PC-9 (cell line): Measurements from ENCODE around the gene ATP8A1. TPM values are rescaled to one million over a fixed set of nuclear protein-coding genes. Genes with fewer than 3 reads are reported as not detected.

Source experiments
- BruUV-seq: library from RNA; stranded (reverse); fragments of 400-500 nt; replicated peaks from 2 replicates; lab custom pipeline; 2021; lab: Mats Ljungman, UMichigan
- CTCF ChIA-PET: fragments of 300-600 bp; sonication (Branson Sonifier 250); formaldehyde crosslinking; loops from one replicate; lab custom pipeline; 2022; ENCODE audit warnings: antibody characterized with exemption; lab: Charles Lee
- POLR2A ChIA-PET: fragments of 300-600 bp; sonication (Branson Sonifier 250); formaldehyde crosslinking; loops from one replicate; lab custom pipeline; 2022; ENCODE audit warnings: antibody characterized with exemption; ENCODE audit not compliant: unreplicated experiment; lab: Charles Lee
- DNase-seq, 2 experiments: peaks; one replicate each; pipeline versions ENCODE4 v3.0.0 to v3.0.0-alpha.2; 2015 to 2022; ENCODE audit warnings: mixed read lengths in 1 of 2
- H2AFZ ChIP-seq: fragments of 200-600 bp; sonication (generic); 2 replicates; pipeline ENCODE4 v1.8.1; 2017; ENCODE audit warnings: antibody characterized with exemption
- H3F3A ChIP-seq: fragments of 200-600 bp; sonication (generic); 2 replicates; pipeline ENCODE4 v1.8.1; 2017; ENCODE audit warnings: antibody characterized with exemption, mild to moderate bottlenecking, low read depth; ENCODE audit not compliant: insufficient read depth
- H3K27ac ChIP-seq: fragments of 200-600 bp; sonication (generic); 2 replicates; pipeline ENCODE4 v1.6.1; 2016; ENCODE audit warnings: mixed run types
- H3K27me3 ChIP-seq: fragments of 200-600 bp; sonication (generic); 2 replicates; pipeline ENCODE4 v1.6.1; 2016; ENCODE audit warnings: low read depth, mixed run types; ENCODE audit not compliant: insufficient read depth
- H3K36me3 ChIP-seq: fragments of 200-600 bp; sonication (generic); 2 replicates; pipeline ENCODE4 v1.6.1; 2016; ENCODE audit warnings: low read depth, mixed run types
- H3K4me1 ChIP-seq: fragments of 200-600 bp; sonication (generic); replicated peaks from 2 replicates; pipeline ENCODE4 v1.6.1; 2016; ENCODE audit warnings: mixed run types; ENCODE audit not compliant: insufficient read depth
- H3K4me2 ChIP-seq: fragments of 200-600 bp; sonication (generic); 2 replicates; pipeline ENCODE4 v1.6.1; 2017; ENCODE audit warnings: mixed run types
- H3K4me3 ChIP-seq: fragments of 200-600 bp; sonication (generic); 2 replicates; pipeline ENCODE4 v1.6.1; 2016; ENCODE audit warnings: mixed run types
- H3K79me2 ChIP-seq: fragments of 200-600 bp; sonication (generic); 2 replicates; pipeline ENCODE4 v1.6.1; 2017; ENCODE audit warnings: low read depth, mixed run types
- H3K9me2 ChIP-seq: fragments of 200-600 bp; sonication (generic); 2 replicates; pipeline ENCODE4 v1.8.1; 2017; ENCODE audit warnings: mild to moderate bottlenecking; ENCODE audit not compliant: insufficient read depth
- H3K9me3 ChIP-seq: fragments of 200-600 bp; sonication (generic); 2 replicates; pipeline ENCODE4 v1.8.1; 2016; ENCODE audit warnings: low read depth; ENCODE audit not compliant: insufficient read depth
- H4K20me1 ChIP-seq: fragments of 200-600 bp; sonication (generic); 2 replicates; pipeline ENCODE4 v1.8.1; 2017; ENCODE audit not compliant: insufficient read depth
- EZH2 ChIP-seq: fragments of 200-600 bp; sonication (generic); IDR thresholded peaks from 2 replicates; pipeline ENCODE4 v1.8.0; 2017; ENCODE audit warnings: antibody characterized with exemption, low read depth
- intact Hi-C: fragments of 100-400 bp; cut with micrococcal nuclease; formaldehyde crosslinking; loops from one replicate; pipeline ENCODE4 v1.10.0; 2022; ENCODE audit not compliant: unreplicated experiment
- total RNA-seq: library from RNA; stranded (reverse); gene quantifications from 2 replicates; pipeline ENCODE4 v1.2.3, GENCODE V29; 2021
- TF ChIP-seq, protein P1 (sequence below): fragments of 200-600 bp; sonication (generic); conservative IDR thresholded peaks from 2 replicates; pipeline ENCODE4 v1.6.1; 2017; ENCODE audit warnings: mixed run types, antibody characterized with exemption, mild to moderate bottlenecking, moderate library complexity

The ATP8A1 gene
- total RNA-seq, 1 experiment from 2014 or later, result not detected

DNA sequence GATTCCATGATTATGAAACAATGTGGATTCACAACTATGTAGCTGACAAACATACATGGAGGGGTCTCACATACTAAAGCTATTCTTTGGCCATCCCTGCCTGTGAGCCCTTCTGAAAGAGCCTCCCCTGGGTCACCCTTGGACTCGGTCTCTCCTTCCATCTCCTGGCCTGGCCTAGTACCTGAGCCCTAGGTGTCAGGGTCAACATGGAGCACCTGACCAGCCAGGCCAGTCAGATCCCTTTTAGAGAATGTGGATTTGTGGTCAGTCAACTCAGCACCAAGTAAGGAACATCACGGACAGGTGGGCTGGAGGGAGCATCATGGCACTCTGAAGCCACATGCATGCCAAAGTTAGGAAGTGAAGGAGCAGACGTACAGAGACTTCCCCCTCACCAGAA is 16.3 kb downstream of the ATP8A1 start:
- intact Hi-C loops, result no loop called here
- Histone ChIP-seq H3K79me2 (no peaks in the 10 kb centered on the region), H4K20me1 (no peaks in the 10 kb centered on the region)

DNA sequence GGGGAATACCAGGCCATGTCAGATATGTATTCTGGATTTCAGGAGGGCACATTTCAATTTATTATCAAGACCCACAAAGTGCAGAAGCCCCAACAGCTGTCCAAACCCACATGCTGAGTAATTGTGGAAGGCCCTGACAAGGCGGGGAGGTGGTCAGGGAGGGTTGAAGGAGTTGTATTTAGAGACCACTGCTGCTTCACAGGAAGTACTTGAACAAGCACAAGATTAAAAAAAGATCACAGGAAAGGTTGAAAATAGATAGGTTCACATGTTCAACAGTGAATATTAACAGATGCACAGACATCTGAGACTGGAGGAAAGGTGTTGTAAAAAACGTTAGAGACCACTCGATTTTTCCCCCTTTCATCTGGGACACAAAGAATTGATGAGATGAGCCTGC is 17.9 kb downstream of the ATP8A1 start:
- H3F3A ChIP-seq, result no peaks in the 10 kb centered on the region
- ChIA-PET POLR2A (no interaction called here), CTCF (no interaction called here)
- no peak overlapping the region for H2AFZ ChIP-seq
- no peaks in the 10 kb centered on the region for H3K9me3 ChIP-seq
- H4K20me1 ChIP-seq, result no peaks in the 10 kb centered on the region
- intact Hi-C loops, result no loop called here
- no peaks in the 10 kb centered on the region for H3K4me1 ChIP-seq
- no peak overlapping the region for H3K4me2 ChIP-seq
- no peaks in the 10 kb centered on the region for H3K9me2 ChIP-seq
- no peak for DNase-seq
- TF ChIP-seq, protein P1, sequence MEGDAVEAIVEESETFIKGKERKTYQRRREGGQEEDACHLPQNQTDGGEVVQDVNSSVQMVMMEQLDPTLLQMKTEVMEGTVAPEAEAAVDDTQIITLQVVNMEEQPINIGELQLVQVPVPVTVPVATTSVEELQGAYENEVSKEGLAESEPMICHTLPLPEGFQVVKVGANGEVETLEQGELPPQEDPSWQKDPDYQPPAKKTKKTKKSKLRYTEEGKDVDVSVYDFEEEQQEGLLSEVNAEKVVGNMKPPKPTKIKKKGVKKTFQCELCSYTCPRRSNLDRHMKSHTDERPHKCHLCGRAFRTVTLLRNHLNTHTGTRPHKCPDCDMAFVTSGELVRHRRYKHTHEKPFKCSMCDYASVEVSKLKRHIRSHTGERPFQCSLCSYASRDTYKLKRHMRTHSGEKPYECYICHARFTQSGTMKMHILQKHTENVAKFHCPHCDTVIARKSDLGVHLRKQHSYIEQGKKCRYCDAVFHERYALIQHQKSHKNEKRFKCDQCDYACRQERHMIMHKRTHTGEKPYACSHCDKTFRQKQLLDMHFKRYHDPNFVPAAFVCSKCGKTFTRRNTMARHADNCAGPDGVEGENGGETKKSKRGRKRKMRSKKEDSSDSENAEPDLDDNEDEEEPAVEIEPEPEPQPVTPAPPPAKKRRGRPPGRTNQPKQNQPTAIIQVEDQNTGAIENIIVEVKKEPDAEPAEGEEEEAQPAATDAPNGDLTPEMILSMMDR, result no peak
- TF ChIP-seq EZH2, result no peak
- H3K27ac ChIP-seq, result no peak overlapping the region
- 0 out of 2 replicates have a peak, but pooled peaks cover 3% of the 10 kb centered on the region for H3K27me3 ChIP-seq
- BruUV-seq, result no TSS peak
- no peak overlapping the region for H3K4me3 ChIP-seq
- H3K36me3 ChIP-seq, result no peaks in the 10 kb centered on the region
- H3K79me2 ChIP-seq, result no peaks in the 10 kb centered on the region

More for the DNA sequence above, 16.3 kb downstream of the ATP8A1 start:
- Histone ChIP-seq H3K27me3 (0 out of 2 replicates have a peak, but pooled peaks cover 7% of the 10 kb centered on the region), H3K36me3 (no peaks in the 10 kb centered on the region), H3K4me3 (no peak overlapping the region), H3K27ac (no peak overlapping the region), H3K4me1 (no peaks in the 10 kb centered on the region), H3K9me3 (no peaks in the 10 kb centered on the region), H3K9me2 (no peaks in the 10 kb centered on the region), H3F3A (no peaks in the 10 kb centered on the region), H2AFZ (no peak overlapping the region), H3K4me2 (no peak overlapping the region)
- BruUV-seq, result no TSS peak
- TF ChIP-seq, protein P1, result no peak
- TF ChIP-seq EZH2, result no peak
- DNase-seq, result no peak
- CTCF ChIA-PET, result no interaction called here
- POLR2A ChIA-PET, result no interaction called here

DNA sequence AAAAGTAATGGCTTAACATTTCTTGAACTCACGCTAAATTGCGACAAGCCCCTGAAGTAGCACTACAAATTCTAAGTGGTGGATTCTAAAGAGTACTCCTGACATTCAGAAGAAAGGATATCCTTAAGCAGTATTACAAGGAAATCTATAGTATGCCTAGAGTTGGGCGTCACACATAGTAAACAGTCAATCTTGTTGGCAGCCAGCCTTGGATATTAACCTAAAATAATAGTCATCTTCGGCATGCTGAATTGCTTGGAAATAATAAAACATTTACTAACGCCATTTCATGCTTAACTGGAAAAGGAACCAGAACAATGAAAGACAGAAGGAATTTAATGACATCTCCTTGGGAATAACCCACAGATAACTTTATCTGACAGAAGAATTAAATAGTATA is 18.6 kb downstream of the ATP8A1 start:
- Histone ChIP-seq H3K9me2 (no peaks in the 10 kb centered on the region), H3K79me2 (no peaks in the 10 kb centered on the region), H3K4me2 (no peak overlapping the region), H4K20me1 (no peaks in the 10 kb centered on the region), H3K9me3 (no peaks in the 10 kb centered on the region), H3K27me3 (no peaks in the 10 kb centered on the region), H3K4me3 (no peak overlapping the region), H3F3A (no peaks in the 10 kb centered on the region), H3K36me3 (no peaks in the 10 kb centered on the region), H3K27ac (no peak overlapping the region), H2AFZ (no peak overlapping the region), H3K4me1 (no peaks in the 10 kb centered on the region)
- intact Hi-C loops, result no loop called here
- TF ChIP-seq, protein P1, result no peak
- TF ChIP-seq EZH2, result no peak
- CTCF ChIA-PET, result no interaction called here
- POLR2A ChIA-PET, result no interaction called here
- no peak for DNase-seq
- BruUV-seq, result no TSS peak
